ENCODE results near the gene STK32C. TPM values are rescaled to one million over a fixed set of nuclear protein-coding genes. Genes with fewer than 3 reads are reported as not detected.

Gene STK32C
- total and polyA plus RNA-seq, 10 of the 15 experiments (the other 5 are each of a cell fraction or from before 2014, with no cell fraction given): 1.5 to 18.1 (median 6.4) TPM

DNA sequence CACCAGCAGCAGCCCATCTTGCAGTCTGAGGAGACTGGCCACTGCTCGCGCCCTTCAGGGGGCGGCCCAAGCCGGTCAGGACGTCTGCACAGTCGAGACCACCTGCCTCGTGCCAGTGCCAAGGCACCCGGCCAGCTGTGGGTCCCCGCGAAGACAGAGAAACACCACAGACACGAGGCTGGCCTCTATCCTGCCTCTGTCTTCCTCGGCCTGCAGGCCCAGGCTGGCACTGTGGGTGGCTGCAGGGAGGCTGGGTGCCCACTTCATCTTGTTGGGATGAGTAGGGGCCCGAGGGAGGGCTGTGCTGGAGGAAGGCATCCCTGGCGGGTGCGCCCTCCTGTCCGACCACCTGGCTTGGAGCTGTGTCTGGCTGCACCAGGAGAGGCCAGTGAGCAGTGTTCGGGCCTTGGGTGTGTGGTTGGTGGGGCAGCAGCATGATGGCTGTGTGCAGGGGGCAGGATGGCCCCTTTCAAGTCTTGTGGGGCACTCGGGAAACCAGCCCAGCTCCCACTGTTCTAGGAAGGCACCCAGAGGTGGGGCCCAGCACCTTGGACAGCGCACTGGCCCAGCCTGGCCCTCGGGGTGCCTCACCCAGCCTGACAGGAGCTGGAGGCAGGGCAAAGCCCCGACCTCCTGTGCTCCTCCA, 113.7 kb downstream of the STK32C start:
- DNase-seq (ENCODE audit: low read depth, low spot score): no peak
- TF ChIP-seq, protein P1, sequence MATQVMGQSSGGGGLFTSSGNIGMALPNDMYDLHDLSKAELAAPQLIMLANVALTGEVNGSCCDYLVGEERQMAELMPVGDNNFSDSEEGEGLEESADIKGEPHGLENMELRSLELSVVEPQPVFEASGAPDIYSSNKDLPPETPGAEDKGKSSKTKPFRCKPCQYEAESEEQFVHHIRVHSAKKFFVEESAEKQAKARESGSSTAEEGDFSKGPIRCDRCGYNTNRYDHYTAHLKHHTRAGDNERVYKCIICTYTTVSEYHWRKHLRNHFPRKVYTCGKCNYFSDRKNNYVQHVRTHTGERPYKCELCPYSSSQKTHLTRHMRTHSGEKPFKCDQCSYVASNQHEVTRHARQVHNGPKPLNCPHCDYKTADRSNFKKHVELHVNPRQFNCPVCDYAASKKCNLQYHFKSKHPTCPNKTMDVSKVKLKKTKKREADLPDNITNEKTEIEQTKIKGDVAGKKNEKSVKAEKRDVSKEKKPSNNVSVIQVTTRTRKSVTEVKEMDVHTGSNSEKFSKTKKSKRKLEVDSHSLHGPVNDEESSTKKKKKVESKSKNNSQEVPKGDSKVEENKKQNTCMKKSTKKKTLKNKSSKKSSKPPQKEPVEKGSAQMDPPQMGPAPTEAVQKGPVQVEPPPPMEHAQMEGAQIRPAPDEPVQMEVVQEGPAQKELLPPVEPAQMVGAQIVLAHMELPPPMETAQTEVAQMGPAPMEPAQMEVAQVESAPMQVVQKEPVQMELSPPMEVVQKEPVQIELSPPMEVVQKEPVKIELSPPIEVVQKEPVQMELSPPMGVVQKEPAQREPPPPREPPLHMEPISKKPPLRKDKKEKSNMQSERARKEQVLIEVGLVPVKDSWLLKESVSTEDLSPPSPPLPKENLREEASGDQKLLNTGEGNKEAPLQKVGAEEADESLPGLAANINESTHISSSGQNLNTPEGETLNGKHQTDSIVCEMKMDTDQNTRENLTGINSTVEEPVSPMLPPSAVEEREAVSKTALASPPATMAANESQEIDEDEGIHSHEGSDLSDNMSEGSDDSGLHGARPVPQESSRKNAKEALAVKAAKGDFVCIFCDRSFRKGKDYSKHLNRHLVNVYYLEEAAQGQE (IDR thresholded peaks at IDR 0.05; ENCODE audit: low read depth, low read length): peak; percentile 90
- TF ChIP-seq, protein P2, sequence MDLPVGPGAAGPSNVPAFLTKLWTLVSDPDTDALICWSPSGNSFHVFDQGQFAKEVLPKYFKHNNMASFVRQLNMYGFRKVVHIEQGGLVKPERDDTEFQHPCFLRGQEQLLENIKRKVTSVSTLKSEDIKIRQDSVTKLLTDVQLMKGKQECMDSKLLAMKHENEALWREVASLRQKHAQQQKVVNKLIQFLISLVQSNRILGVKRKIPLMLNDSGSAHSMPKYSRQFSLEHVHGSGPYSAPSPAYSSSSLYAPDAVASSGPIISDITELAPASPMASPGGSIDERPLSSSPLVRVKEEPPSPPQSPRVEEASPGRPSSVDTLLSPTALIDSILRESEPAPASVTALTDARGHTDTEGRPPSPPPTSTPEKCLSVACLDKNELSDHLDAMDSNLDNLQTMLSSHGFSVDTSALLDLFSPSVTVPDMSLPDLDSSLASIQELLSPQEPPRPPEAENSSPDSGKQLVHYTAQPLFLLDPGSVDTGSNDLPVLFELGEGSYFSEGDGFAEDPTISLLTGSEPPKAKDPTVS (IDR thresholded peaks at IDR 0.05; ENCODE audit: low read depth, low read length): no peak
- TF ChIP-seq, protein P3, sequence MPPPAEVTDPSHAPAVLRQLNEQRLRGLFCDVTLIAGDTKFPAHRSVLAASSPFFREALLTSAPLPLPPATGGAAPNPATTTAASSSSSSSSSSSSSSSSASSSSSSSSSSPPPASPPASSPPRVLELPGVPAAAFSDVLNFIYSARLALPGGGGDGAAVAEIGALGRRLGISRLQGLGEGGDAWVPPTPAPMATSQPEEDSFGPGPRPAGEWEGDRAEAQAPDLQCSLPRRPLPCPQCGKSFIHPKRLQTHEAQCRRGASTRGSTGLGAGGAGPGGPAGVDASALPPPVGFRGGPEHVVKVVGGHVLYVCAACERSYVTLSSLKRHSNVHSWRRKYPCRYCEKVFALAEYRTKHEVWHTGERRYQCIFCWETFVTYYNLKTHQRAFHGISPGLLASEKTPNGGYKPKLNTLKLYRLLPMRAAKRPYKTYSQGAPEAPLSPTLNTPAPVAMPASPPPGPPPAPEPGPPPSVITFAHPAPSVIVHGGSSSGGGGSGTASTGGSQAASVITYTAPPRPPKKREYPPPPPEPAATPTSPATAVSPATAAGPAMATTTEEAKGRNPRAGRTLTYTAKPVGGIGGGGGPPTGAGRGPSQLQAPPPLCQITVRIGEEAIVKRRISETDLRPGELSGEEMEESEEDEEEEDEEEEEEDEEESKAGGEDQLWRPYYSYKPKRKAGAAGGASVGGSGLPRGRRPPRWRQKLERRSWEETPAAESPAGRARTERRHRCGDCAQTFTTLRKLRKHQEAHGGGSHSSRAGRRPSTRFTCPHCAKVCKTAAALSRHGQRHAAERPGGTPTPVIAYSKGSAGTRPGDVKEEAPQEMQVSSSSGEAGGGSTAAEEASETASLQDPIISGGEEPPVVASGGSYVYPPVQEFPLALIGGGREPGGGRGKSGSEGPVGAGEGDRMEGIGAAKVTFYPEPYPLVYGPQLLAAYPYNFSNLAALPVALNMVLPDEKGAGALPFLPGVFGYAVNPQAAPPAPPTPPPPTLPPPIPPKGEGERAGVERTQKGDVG (CRISPR knock-in tag; IDR thresholded peaks at IDR 0.05): no peak
- Histone ChIP-seq H4K20me1 (ENCODE audit: control insufficient read depth, insufficient read depth) (no peaks in the 10 kb centered on the region), H3K4me2 (ENCODE audit: control insufficient read depth, insufficient read depth) (no peak overlapping the region), H3K27ac (ENCODE audit: control insufficient read depth, insufficient read depth) (no peak overlapping the region), H3K4me3 (no peak overlapping the region), H3K9me3 (replicated peaks; ENCODE audit: control insufficient read depth, insufficient read depth, low read length) (no peaks in the 10 kb centered on the region), H3K9ac (ENCODE audit: control insufficient read depth, insufficient read depth, low read length) (no peak overlapping the region), H2AFZ (ENCODE audit: control insufficient read depth, low read depth, low read length) (no peak overlapping the region), H3K36me3 (ENCODE audit: control insufficient read depth in 2 of 2, insufficient read depth in 2 of 2, low read length in 1 of 2) (no peaks in the 10 kb centered on the region), H3K27me3 (replicated peaks in 1 of 2; ENCODE audit: control insufficient read depth in 2 of 2, insufficient read depth in 2 of 2, low read length in 1 of 2) (no peaks in the 10 kb centered on the region), H3K79me2 (ENCODE audit: control insufficient read depth, insufficient read depth, low read length) (no peaks in the 10 kb centered on the region), H3K4me1 (ENCODE audit: control insufficient read depth, insufficient read depth, low read length) (no peaks in the 10 kb centered on the region)
- RAD21 ChIA-PET (ENCODE audit: unreplicated experiment): no interaction called here
- CTCF ChIA-PET: interaction anchor here (1.2 kb wide), 1 partner anchor 260 kb away, joined by 3 read pairs; no protein-coding TSS in a partner anchor
- SMC1A ChIA-PET (ENCODE audit: uncharacterized antibody, unreplicated experiment): no interaction called here
- POLR2A ChIA-PET: no interaction called here
- ATAC-seq: no peak
- no peak for FAIRE-seq
- 36% methylated on average over 20 of the region's 21 CpGs for WGBS (ENCODE audit: insufficient coverage, insufficient replicate concordance, low lambda C conversion rate, missing lambda C conversion rate)
- in situ Hi-C loops (cut with MboI) (no loop called here), intact Hi-C loops (cut with micrococcal nuclease; ENCODE audit: unreplicated experiment) (no loop called here)
- BruUV-seq (replicated peaks): no TSS peak

Measured in GM12878 (cell line).